ES-I3 (cell line): ENCODE measurements around the gene TCF7L1.
"Not testable (repeated sequence)": the region's sequence is repeated elsewhere in the genome, so short reads cannot be mapped to it uniquely, and the experiment has no call there.

Source experiments
- H3K36me3 ChIP-seq: 2 replicates; pipeline ENCODE4 v1.6.1; 2013; ENCODE audit warnings: mild to moderate bottlenecking, low read length, control low read depth, moderate library complexity; ENCODE audit not compliant: insufficient read depth
- H3K4me1 ChIP-seq: 2 replicates; pipeline ENCODE4 v1.6.1; 2013; ENCODE audit warnings: mild to moderate bottlenecking, control low read depth, low read length; ENCODE audit not compliant: insufficient read depth
- H3K9ac ChIP-seq: 2 replicates; pipeline ENCODE4 v1.6.1; 2013; ENCODE audit warnings: low read depth, mild to moderate bottlenecking, low read length, moderate library complexity
- H3K9me3 ChIP-seq: 2 replicates; pipeline ENCODE4 v1.6.1; 2013; ENCODE audit warnings: mild to moderate bottlenecking, low read length, moderate library complexity; ENCODE audit not compliant: control insufficient read depth, insufficient read depth

Gene TCF7L1

DNA sequence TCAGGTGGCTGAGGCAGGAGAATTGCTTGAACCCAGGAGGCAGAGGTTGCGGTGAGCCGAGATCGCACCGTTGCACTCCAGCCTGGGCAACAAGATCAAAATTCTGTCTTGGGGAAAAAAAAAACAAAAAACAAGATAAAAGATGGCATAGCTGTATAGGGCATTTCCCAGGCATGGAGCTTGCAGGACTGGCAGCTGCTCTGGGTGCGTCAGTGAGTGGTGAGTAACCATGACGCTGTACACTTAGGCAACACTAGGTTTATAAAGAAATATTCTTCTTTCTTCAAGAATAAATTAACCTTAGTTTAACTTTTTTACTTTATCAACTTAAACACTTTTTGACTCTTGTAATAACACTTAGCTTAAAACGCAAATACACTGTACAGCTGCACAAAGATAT lies 179.2 kb downstream of the TCF7L1 start:
- H3K9ac ChIP-seq, result no peak overlapping the region
- H3K4me1 ChIP-seq, result peaks cover 13% of the 10 kb centered on the region; the same call in 1 of the 2 replicates
- H3K9me3 ChIP-seq, result no peaks in the 10 kb centered on the region
- H3K36me3 ChIP-seq, result no peaks in the 10 kb centered on the region

DNA sequence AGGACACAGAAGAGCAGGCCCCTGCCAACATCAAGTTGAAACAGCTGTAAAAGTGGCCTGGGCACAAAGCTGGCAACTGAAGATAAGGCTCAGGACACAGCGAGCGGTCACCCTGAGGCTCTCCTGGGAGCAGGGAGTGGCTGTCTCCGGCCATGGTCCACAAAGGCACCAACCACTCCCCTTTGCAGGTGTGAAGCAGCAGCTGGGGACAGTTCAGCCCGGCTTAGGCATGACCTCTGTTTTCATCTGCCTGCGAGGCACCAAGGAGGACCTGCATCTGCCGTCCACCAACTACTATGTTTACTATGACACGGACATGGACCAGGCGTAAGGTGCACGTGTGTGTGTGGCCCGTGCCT lies 181.7 kb downstream of the TCF7L1 start:
- peaks cover 5% of the 10 kb centered on the region; the same call in 1 of the 2 replicates for H3K4me1 ChIP-seq
- peaks cover 3% of the 10 kb centered on the region; the same call in 1 of the 2 replicates for H3K36me3 ChIP-seq
- H3K9me3 ChIP-seq, result no peaks in the 10 kb centered on the region
- H3K9ac ChIP-seq, result no peak overlapping the region

DNA sequence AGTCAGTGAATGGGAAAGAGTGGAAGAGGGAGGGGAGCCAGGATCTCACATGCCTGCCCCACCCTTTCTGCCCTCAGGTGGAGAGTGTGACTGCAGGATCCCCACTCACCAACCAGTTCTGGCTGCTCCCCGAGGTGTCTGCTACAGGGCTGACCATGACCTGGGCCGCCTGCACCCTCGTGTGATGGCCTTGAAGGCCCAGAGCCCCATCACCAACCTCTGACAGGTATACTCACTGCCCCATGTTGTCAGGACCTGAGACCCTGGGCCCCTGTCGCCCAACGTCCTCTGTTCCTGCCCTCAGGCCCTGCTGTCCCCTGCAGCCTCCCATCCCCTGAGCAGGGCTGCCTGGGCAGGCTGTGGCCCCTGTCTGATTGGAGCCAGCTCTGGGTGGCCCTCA lies 182.7 kb downstream of the TCF7L1 start:
- not testable (repeated sequence) for H3K36me3 ChIP-seq, H3K9me3 ChIP-seq, H3K4me1 ChIP-seq, H3K9ac ChIP-seq

DNA sequence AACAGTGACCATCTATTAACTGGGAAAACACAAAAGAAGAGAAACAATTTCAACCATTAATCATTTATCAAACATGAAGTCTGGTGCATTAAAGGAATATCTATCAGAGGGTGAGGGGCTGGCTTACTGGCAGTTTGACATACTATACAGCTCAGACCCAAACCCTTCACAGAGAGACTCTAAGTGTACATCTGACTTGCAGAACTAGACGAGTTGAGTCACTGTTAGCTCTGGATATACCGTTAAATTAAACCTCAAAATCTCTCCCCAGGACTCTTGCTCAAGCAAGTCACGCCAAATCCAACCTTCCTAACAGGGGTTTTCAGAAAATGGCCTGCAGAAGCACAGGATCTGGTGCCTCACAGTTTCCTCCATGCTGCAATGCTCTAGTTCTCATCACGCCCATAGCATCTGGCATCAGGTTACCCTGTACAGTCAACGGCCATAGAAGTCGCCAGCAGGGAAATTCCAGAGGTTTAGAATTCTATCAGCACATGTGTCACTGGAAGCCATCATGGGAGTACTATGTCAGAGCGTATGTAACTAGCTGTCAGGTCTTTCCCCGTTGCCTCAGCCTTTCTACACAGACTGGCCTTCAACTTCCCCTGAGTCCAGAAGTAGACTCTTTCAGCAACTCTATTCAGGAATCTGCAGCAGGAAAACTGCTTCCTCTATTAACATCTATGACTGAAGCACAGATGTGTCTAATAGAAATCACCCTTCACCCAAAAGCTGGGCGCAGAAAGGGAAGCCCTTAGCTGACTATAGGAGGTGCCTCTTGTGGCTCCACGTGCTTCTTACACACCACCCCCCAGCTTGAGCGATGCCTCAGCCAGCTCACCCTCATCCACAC lies 185.3 kb downstream of the TCF7L1 start:
- Histone ChIP-seq H3K9ac (no peak overlapping the region), H3K36me3 (peaks cover 3% of the 10 kb centered on the region; the same call in 1 of the 2 replicates), H3K9me3 (no peaks in the 10 kb centered on the region), H3K4me1 (no peaks in the 10 kb centered on the region; the same call in 1 of the 2 replicates)

DNA sequence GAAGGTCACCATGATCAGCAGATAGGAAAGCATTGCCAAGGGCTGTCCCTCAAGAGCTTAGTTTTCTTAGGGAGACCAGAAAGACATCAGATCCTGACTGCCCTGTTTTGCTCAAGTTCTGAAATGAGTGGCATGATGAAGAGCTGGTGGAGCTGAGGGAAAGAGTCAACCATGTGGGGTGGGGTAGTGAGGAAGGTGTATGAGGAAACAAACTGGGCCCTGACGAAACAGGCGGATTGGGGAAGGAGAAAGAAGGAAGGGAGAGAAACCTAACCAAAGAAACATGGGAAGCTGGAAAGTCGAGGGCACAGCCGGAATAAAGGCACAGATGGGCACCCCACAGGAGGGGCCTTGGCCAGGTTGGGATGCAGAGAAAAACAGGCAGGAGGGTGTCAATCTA lies 186.6 kb downstream of the TCF7L1 start:
- Histone ChIP-seq H3K4me1 (no peaks in the 10 kb centered on the region), H3K9me3 (no peaks in the 10 kb centered on the region), H3K36me3 (peaks cover 6% of the 10 kb centered on the region; the same call in 1 of the 2 replicates), H3K9ac (no peak overlapping the region)

DNA sequence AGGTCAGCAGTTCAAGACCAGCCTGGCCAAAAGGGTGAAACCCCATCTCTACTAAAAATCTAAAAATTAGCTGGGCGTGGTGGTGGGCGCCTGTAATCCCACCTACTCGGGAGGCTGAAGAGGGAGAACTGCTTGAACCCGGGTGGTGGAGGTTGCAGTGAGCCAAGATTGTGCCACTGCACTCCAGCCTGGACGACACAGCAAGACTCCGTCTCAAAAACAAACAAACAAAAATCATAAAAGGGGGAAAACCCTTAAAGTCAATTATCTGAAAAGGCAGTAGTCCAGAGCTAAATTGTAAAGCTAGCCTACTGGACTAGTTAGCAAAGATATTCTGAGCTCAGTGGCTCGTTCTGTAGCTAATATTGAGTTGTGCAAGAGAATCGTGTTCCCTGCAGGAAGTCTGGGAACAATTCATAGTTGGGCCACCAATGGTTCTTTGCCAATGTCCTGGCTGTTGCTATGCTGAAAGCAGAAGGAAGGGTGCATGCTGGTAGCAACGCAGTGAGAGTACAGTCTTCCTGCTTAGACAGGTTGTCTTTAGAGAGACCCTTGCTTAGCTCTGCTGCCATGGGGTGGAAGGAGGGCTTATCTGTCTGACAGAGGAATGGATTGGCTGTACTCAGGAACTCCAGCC lies 190.3 kb downstream of the TCF7L1 start:
- H3K4me1 ChIP-seq, result 0 out of 2 replicates have a peak, but pooled peaks cover 5% of the 10 kb centered on the region
- no peak overlapping the region for H3K9ac ChIP-seq
- H3K36me3 ChIP-seq, result peaks cover 5% of the 10 kb centered on the region; the same call in 1 of the 2 replicates
- H3K9me3 ChIP-seq, result no peaks in the 10 kb centered on the region

DNA sequence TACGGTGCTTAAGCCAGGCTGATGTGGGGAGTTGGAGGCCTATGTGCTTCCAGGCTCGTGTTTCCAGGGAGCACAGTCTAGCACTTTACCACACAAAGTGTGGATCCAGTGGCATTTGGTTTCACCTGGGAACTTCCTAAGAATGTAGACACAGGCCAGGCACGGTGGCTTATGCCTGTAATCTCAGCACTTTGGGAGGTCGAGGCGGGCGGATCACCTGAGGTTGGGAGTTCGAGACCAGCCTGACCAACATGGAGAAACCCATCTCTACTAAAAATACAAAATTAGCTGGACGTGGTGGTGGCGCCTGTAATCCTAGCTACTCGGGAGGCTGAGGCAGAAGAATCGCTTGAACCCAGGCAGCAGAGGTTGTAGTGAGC lies 190.8 kb downstream of the TCF7L1 start:
- H3K9me3 ChIP-seq, H3K4me1 ChIP-seq, H3K9ac ChIP-seq, H3K36me3 ChIP-seq: not testable (repeated sequence)

DNA sequence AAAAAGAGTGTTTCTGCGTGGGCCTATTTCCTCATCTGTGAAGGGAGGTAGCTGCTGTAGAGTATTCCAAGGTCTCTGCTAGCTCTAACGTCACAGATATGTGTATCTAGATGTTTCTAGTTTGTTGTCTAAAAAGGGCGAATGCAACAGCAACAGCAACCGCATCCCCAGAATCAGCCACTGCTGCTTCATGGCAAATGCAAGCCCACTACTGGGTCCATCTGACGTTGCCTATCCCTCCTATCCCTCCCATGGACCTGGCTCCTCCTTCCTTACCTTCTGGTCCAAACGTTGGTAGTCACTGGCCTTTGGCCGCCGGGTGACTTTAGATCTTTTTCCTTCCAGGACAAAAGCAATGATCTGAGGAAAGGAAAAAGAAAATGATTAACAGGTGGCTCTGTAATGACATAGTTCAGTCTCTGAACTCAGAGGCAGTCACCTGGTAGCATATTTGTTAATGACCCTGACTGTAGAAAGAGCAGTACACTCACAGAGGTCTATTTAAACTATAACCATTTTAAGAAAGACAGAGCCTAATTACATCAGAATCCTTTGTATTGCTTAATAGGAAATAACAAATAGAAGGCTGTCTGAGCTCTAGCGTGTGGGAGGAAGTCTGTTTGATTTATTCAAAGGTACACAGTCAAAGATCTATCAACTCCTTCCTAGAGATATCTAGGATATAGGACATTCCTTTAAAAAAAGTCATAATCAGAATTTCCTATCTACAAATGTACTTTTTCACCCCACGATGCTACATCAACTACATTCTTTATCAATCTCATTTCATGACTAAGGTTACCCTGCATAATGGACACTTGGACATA lies 191.7 kb downstream of the TCF7L1 start:
- Histone ChIP-seq H3K9me3 (no peaks in the 10 kb centered on the region), H3K4me1 (0 out of 2 replicates have a peak, but pooled peaks cover 5% of the 10 kb centered on the region), H3K36me3 (peaks cover 3% of the 10 kb centered on the region; the same call in 1 of the 2 replicates), H3K9ac (no peak overlapping the region)

DNA sequence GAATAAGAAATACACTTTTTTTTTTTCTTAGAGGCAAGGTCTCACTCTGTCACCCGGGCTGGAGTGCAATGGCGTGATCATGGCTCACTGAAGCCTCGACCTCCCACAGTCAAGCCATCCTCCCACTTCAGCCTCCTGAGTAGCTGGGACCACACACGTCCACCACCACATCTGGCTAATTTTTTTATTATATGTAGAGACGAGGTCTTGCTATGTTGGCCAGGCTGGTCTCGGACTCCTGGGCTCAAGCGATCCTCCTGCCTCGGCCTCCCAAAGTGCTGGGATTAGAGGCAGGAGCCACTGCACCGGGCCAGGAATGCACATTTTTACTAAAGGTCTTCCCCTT lies 192.2 kb downstream of the TCF7L1 start:
- Histone ChIP-seq H3K36me3 (peaks cover 3% of the 10 kb centered on the region; the same call in 1 of the 2 replicates), H3K9me3 (no peaks in the 10 kb centered on the region), H3K9ac (no peak overlapping the region; the same call in 1 of the 2 replicates), H3K4me1 (0 out of 2 replicates have a peak, but pooled peaks cover 5% of the 10 kb centered on the region)

DNA sequence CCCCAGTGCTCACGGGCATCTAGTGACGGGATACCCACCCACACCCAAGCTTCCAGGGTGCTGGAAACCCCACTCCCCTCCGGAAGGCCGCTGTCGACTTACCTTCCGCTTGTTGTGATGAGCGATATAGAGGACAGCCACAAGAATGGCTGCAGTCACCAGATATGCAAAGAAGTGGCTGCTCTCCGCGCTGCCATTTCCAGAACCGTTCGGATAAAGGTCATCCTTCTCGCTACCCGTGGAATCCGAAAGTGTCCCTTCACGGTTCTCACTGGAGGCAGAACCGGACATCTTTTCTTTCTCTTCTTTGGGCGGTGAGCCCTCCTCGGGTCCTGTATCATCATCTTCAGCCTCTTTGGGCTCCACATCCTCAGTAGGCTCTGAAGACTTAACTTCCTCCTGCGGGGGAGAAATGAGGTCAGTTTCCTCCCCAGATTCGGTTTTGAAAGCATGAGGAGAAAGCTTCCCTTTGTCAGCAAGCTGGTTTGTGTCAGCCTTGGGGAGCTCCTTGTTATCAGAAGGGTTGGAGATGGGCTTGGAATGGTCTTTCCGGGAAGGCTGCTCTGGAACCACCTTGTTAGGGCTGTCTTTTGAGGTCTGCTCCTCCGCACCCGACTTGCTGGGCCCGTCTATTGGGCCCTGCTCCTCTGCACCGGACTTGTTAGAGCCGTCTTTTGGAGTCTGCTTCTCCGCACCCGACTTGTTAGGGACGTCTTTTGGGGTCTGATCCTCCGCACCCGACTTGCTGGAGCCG lies 193.4 kb downstream of the TCF7L1 start:
- Histone ChIP-seq H3K9ac (peak overlapping the region; percentile 75), H3K4me1 (0 out of 2 replicates have a peak, but pooled peaks cover 5% of the 10 kb centered on the region), H3K9me3 (no peaks in the 10 kb centered on the region), H3K36me3 (peaks cover 3% of the 10 kb centered on the region; the same call in 1 of the 2 replicates)

DNA sequence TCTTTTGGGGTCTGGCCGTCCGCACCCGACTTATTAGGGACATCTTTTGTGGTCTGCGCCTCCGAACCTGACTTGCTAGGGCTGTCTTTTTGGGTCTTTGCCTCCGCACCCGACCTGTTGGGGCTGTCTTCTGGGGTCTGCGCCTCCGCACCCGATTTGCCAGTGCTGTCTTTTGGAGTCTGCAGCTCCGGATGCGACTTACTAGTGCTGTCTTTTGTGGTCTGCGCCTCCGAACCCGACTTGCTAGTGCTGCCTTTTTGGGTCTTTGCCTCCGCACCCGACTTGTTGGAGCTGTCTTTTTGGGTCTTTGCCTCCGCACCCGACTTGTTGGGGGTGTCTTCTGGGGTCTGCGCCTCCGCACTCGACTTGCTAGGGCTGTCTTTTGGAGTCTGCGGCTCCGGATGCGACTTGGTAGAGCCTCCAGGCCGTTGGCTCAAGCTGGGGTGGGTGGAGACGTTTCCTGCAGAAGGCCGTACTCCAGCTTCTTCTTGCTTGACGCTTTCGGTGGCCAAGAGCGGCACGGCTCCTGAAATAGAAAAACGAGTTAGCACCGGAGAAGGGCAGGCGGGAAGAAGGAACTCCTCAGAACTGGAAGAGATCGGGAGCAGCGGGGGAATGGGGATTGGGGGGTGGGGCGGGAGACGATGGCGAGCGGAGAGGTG lies 194.1 kb downstream of the TCF7L1 start:
- Histone ChIP-seq H3K4me1 (0 out of 2 replicates have a peak, but pooled peaks cover 5% of the 10 kb centered on the region), H3K9me3 (no peaks in the 10 kb centered on the region), H3K36me3 (peaks cover 3% of the 10 kb centered on the region; the same call in 1 of the 2 replicates), H3K9ac (peak overlapping the region; percentile 75)

DNA sequence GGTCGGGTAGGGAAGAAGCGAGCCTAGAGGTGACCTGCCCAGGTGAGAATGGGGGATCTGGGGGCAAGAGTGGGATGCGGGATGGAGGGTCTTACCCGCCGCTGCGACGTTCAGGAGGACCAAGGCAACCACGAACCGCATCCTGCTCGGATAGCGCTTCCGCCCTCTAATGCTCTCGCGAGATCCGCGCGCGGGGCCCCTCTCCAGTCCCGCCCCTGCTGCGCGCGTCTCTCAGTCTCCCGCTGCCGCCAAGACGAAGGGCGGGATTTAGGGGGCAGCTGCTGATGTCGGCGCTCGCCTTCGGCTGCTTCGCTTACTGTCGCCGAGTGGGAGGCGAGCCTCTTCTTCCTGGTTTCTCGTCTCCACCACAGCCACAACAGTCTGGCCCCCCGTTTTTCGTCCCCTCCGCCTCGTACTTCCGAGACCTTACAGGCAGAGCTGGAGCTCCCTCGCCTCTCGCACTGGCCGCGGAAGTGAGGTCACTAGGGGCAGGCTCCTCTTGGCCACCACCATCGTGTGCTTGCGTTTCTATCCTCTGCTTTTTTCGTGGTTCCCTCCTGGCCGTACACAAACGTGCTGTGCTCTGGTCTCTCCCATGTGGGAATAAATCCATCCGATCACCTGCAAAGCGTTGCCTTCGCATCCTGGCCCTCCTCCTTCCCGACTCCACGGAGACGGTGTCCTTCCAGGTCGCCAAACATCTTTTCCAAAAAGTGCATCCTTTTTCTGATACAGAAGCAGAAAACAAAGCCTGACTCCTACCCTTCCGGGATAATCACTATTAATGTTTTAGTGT lies 194.8 kb downstream of the TCF7L1 start, which contains the start of gene TGOLN2:
Gene TGOLN2 (minus strand): TSS at position 168 of the 796 bp plus-strand sequence. CDS start 27 bp downstream, at position 141.
- H3K9ac ChIP-seq, result peak within 1 kb of the TSS; percentile 75
- H3K4me1 ChIP-seq, result 0 out of 2 replicates have a peak, but pooled peaks cover 5% of the 10 kb centered on the region
- peaks cover 3% of the 10 kb centered on the region; the same call in 1 of the 2 replicates for H3K36me3 ChIP-seq
- no peaks in the 10 kb centered on the region for H3K9me3 ChIP-seq
